ENCODE data around the gene AKR1B1. TPM values are rescaled to one million over a fixed set of nuclear protein-coding genes. Genes with fewer than 3 reads are reported as not detected.

The AKR1B1 gene
- total RNA-seq, 1 donor from 2014 or later, result 61.8 TPM

DNA sequence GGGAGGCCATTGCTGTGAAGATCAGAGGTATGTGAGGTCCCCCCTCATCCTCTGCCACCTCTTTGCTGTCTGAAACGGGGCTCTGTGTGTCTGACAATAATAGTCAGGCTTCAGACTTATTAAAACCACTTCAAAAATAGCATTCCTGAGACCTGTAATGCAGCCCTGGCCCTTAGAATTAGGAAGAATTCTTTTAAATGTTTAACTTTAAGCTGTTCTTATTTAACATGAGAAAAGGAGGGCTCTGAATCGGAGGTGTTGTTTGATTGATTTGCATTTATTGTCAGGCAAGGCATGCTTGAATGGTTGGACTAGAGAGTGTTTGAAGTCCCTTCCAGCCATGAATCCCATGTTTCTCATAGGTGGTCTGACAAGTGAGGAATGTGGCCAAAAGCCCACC, 52.5 kb downstream of the AKR1B1 start:
- no peak overlapping the region for H3K4me3 Mint-ChIP-seq (ENCODE audit: unreplicated experiment)
- no peak for DNase-seq (ENCODE audit: extremely low spot score, unreplicated experiment)
- no peak overlapping the region for H3K27ac Mint-ChIP-seq (ENCODE audit: unreplicated experiment)
- TF ChIP-seq, protein P1, sequence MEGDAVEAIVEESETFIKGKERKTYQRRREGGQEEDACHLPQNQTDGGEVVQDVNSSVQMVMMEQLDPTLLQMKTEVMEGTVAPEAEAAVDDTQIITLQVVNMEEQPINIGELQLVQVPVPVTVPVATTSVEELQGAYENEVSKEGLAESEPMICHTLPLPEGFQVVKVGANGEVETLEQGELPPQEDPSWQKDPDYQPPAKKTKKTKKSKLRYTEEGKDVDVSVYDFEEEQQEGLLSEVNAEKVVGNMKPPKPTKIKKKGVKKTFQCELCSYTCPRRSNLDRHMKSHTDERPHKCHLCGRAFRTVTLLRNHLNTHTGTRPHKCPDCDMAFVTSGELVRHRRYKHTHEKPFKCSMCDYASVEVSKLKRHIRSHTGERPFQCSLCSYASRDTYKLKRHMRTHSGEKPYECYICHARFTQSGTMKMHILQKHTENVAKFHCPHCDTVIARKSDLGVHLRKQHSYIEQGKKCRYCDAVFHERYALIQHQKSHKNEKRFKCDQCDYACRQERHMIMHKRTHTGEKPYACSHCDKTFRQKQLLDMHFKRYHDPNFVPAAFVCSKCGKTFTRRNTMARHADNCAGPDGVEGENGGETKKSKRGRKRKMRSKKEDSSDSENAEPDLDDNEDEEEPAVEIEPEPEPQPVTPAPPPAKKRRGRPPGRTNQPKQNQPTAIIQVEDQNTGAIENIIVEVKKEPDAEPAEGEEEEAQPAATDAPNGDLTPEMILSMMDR (IDR thresholded peaks at IDR 0.05), result no peak
- peaks cover 35% of the 10 kb centered on the region for H3K27me3 Mint-ChIP-seq (ENCODE audit: unreplicated experiment)
- no peaks in the 10 kb centered on the region for H3K9me3 Mint-ChIP-seq (ENCODE audit: unreplicated experiment)
- H3K36me3 Mint-ChIP-seq (ENCODE audit: unreplicated experiment), result no peaks in the 10 kb centered on the region
- no peaks in the 10 kb centered on the region for H3K4me1 Mint-ChIP-seq (ENCODE audit: unreplicated experiment)

DNA sequence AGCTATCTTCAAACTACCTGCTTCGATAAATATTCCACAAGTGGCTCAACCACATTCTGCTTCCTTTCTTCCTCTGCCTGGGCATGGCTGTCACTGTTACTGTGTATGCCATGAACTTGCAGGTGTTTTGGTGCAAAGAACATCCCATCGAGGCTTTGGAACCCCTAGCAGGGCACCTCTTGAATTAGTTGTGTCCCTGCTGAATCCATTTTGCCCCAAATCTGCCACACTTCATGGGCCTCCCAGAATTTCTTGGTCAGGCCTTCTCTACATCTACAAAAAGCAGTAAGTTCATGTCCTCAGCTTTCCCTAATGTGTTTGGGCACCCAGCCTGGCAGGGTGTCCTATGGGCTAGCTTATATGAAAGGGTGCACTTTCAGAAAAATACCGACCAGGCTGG, 53.6 kb downstream of the AKR1B1 start:
- Mint-ChIP-seq H3K27ac (ENCODE audit: unreplicated experiment) (no peak overlapping the region), H3K27me3 (ENCODE audit: unreplicated experiment) (peaks cover 35% of the 10 kb centered on the region), H3K9me3 (ENCODE audit: unreplicated experiment) (no peaks in the 10 kb centered on the region), H3K4me1 (ENCODE audit: unreplicated experiment) (no peaks in the 10 kb centered on the region), H3K4me3 (ENCODE audit: unreplicated experiment) (no peak overlapping the region), H3K36me3 (ENCODE audit: unreplicated experiment) (no peaks in the 10 kb centered on the region)
- DNase-seq (ENCODE audit: extremely low spot score, unreplicated experiment), result no peak
- TF ChIP-seq, protein P1 (IDR thresholded peaks at IDR 0.05), result no peak

DNA sequence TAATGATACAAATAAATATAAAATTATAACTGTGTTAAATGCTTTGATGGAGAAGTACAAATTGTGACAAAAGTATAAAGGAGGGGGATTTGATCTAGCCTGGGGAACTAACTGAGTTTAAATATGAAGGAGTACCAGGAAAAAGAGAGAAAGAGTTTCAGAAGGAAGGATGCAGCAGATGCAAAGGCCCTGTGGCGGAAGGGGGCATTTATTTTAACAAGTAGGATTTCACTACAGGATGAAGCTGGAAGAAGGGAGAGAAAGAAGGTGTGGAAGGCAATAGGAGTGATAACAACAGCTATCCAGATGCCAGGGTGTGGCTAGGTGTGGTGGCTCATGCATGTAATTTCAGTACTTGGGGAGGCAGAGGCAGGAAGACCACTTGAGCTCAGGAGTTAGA, 55.8 kb downstream of the AKR1B1 start:
- Mint-ChIP-seq H3K4me3 (ENCODE audit: unreplicated experiment) (no peak overlapping the region), H3K27ac (ENCODE audit: unreplicated experiment) (no peak overlapping the region), H3K27me3 (ENCODE audit: unreplicated experiment) (peaks cover 33% of the 10 kb centered on the region), H3K4me1 (ENCODE audit: unreplicated experiment) (no peaks in the 10 kb centered on the region), H3K9me3 (ENCODE audit: unreplicated experiment) (no peaks in the 10 kb centered on the region), H3K36me3 (ENCODE audit: unreplicated experiment) (no peaks in the 10 kb centered on the region)
- DNase-seq (ENCODE audit: extremely low spot score, unreplicated experiment), result no peak
- TF ChIP-seq, protein P1 (IDR thresholded peaks at IDR 0.05), result no peak

DNA sequence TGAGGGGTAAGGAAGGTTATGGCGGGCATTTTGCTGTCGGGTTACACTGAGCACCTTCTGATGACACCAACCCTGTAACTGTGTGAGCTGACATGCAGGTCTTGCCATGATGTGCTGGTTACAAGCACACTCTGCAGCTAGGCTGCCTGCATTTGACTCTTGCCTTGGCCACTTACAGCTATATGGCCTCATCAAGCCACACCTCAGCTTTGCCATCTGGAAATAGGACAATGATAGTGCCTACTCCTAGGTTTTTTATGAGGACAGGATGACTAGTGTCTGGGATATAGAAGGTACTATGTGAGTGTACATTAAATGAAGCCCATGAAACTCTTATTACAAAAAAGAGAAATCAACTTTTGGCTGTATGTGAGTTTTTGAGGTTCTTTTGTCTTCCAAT, 58.0 kb downstream of the AKR1B1 start:
- no peak overlapping the region for H3K4me3 Mint-ChIP-seq (ENCODE audit: unreplicated experiment)
- TF ChIP-seq, protein P1 (IDR thresholded peaks at IDR 0.05), result no peak
- no peak for DNase-seq (ENCODE audit: extremely low spot score, unreplicated experiment)
- H3K4me1 Mint-ChIP-seq (ENCODE audit: unreplicated experiment), result no peaks in the 10 kb centered on the region
- H3K27ac Mint-ChIP-seq (ENCODE audit: unreplicated experiment), result no peak overlapping the region
- no peaks in the 10 kb centered on the region for H3K36me3 Mint-ChIP-seq (ENCODE audit: unreplicated experiment)
- H3K9me3 Mint-ChIP-seq (ENCODE audit: unreplicated experiment), result no peaks in the 10 kb centered on the region
- peaks cover 24% of the 10 kb centered on the region for H3K27me3 Mint-ChIP-seq (ENCODE audit: unreplicated experiment)

DNA sequence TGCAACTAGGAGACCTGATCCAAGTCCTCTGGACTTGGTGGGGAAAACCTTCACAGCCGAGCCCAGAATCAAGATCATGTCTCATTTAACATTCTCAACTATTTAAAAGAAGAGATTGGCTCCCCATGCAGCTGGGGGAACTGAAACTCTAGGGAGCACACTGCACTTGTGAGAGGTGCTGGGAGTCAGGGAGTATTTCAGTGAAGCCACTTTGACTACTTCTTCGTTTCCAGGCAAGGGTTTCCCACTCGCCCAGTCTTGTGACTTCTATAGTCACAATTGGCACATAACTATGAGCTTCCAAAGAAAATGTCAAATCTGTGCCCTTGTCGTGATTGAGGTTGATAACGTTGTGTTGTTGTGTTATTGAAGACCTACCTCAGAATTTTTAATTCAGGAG, 62.9 kb downstream of the AKR1B1 start:
- no peaks in the 10 kb centered on the region for H3K9me3 Mint-ChIP-seq (ENCODE audit: unreplicated experiment)
- H3K4me3 Mint-ChIP-seq (ENCODE audit: unreplicated experiment), result no peak overlapping the region
- DNase-seq (ENCODE audit: extremely low spot score, unreplicated experiment), result no peak
- no peaks in the 10 kb centered on the region for H3K36me3 Mint-ChIP-seq (ENCODE audit: unreplicated experiment)
- H3K27ac Mint-ChIP-seq (ENCODE audit: unreplicated experiment), result no peak overlapping the region
- TF ChIP-seq, protein P1 (IDR thresholded peaks at IDR 0.05), result no peak
- H3K27me3 Mint-ChIP-seq (ENCODE audit: unreplicated experiment), result peaks cover 25% of the 10 kb centered on the region
- no peaks in the 10 kb centered on the region for H3K4me1 Mint-ChIP-seq (ENCODE audit: unreplicated experiment)
